Fibroblast of skin of back (primary cell): ENCODE results near the gene STK38L.
A peak's percentile ranks its signal among the peaks of the same experiment; 100 is the strongest.

Source experiments
- DNase-seq: peaks from one replicate; pipeline ENCODE4 v3.0.0-alpha.2; 2013

The STK38L gene

DNA sequence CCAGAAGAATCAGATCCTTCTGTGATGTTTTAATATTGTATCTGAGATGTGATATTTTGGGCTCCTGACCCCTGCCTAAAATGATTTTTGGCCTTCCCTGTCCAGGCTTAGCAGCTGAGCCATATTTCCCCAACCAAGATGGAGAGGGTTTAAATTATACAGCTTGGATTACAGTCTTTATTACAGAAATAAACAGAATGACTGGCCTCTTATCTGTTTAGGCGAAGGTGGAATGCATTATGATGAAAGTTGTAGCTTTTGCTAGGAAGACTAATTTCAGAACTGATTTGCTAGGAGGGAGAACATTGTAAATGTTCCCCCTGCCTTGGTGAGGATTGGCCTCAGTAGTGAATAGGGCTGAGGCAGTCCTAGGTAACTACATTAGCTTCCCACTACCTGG, 111.9 kb downstream of the STK38L start:
- no peak for DNase-seq

DNA sequence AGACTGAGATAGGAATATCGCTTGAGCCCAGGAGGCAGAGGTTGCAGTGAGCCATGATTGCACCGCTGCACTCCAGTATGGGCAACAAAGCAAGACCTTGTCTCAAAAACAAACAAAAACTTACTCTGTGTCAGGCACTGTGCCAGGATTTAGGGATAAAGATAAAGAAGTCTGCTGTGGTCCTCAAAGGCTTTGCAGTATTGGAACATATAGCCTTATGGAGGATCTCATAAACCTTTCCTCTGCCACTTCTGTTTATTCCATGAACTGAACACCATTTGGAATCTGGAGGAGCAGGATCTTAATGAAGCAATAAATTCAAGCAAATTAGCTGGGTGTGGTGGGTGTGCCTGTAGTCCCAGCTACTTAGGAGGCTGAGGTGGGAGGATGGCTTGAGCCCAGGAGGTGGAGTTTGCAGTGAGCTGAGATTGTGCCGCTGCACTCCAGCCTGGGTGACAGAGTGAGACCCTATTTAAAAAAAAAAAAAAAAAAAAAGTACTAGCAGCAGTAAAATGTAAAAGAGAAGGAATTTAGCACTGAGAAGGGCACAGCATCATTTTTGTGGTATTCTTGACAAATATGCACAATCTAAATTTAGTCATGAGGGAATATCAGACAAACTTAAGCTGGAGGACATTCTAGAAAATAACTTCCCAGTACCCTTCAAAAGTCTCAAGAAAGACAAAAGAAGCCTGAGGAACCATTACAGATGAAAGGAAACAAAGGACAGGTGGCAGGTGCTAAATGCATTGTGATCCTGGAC, 115.7 kb downstream of the STK38L start:
- peak; percentile 71 for DNase-seq

DNA sequence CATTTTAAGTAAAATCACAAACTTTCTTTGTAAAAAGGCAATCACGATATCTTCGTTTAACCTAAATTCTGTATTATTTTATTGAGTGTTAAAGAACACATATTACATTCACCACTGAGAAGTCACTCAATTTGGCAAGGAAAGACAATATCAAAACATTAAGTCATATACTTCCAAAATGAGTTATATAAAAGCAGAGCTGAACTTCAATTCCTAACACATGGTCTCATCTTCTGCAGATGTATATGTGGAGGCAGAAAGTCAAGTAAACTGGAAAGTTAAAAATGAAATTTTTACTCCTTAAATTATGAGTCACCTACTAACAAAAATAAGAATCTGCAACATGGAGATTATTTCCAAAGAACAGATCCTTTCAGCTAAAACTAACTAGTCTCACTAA, 117.3 kb downstream of the STK38L start:
- DNase-seq = peak; percentile 82

DNA sequence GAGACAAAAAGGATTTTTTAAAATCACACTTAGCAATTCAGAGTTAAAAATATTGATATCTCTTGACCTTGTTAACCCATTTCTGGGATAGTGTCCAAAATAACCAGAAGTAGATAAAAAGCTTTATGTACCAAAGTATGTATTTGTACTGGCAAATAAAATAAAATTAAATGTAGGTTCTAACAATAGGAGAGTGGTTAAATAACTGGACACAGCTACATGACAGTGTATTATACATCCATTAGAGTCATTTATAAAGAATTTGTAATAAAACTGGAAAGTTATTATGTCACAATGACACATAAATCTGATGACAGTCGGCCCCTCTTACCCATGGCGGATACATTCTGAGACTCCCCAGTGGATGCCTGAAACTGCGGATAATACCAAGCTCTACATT, 122.5 kb downstream of the STK38L start:
- peak; percentile 38 for DNase-seq

DNA sequence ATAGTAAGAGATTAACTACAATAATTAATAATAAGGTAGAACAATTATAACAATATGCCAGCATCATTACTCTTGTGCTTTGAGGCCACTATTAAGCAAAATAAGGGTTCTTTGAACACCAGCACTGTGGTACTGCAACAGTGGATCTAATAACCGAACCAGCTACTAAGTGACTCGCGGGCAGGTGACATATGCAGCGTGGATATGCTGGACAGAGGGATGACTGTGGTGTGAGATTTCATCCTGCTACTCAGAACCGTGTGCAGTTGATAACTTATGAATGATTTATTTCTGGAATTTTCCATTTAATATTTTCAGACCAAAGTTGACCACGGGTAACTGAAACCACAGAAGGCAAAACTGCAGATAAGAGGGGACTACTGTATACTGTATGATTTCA, 123.0 kb downstream of the STK38L start:
- DNase-seq = no peak
